ENCODE data around the gene TENM3.

DNA sequence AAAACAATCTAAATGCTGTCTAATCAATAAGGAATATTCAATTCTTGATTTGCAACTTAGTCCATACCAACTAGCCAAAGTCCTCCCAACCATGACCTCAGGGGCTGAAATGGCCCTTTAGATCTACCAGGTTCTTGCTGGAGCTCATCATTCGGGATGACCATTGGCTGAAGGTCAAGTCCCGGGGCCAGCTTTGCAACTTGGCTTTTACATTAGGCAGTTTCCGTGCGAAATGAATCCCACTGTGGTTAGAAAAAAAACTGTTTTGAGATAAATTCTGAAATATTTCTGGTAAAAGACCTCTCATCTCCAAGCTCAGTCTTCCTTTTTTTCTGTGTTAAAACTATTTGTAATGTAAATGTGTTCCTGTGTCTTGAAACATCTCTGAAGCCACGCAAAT, 178.6 kb downstream of the TENM3 start:
- no peak for TF ChIP-seq EZH2phosphoT487 (IDR thresholded peaks at IDR 0.05; ENCODE audit: borderline replicate concordance, low read depth, low read length)
- TF ChIP-seq, protein P1, sequence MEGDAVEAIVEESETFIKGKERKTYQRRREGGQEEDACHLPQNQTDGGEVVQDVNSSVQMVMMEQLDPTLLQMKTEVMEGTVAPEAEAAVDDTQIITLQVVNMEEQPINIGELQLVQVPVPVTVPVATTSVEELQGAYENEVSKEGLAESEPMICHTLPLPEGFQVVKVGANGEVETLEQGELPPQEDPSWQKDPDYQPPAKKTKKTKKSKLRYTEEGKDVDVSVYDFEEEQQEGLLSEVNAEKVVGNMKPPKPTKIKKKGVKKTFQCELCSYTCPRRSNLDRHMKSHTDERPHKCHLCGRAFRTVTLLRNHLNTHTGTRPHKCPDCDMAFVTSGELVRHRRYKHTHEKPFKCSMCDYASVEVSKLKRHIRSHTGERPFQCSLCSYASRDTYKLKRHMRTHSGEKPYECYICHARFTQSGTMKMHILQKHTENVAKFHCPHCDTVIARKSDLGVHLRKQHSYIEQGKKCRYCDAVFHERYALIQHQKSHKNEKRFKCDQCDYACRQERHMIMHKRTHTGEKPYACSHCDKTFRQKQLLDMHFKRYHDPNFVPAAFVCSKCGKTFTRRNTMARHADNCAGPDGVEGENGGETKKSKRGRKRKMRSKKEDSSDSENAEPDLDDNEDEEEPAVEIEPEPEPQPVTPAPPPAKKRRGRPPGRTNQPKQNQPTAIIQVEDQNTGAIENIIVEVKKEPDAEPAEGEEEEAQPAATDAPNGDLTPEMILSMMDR (conservative IDR thresholded peaks at IDR 0.05; ENCODE audit: low read length): no peak

Measured in OCI-LY7 (cell line).